Naive thymus-derived CD4-positive, alpha-beta T cell (primary cell): ENCODE results near the gene RNF126. TPM values are rescaled to one million over a fixed set of nuclear protein-coding genes. Genes with fewer than 3 reads are reported as not detected.
"Not testable (repeated sequence)": the region's sequence is repeated elsewhere in the genome, so short reads cannot be mapped to it uniquely, and the experiment has no call there.

ENCODE experiments used
- ATAC-seq: fragments of 150-1000 bp; cut with Tn5 transposase; 2 replicates; pipeline ENCODE4 v1.10.0; 2021; ENCODE audit warnings: mild to moderate bottlenecking, moderate library complexity
- CTCF ChIA-PET: fragments of 350-600 bp; sonication (Branson Sonifier 250); formaldehyde crosslinking; loops from one replicate; lab custom pipeline; 2021; ENCODE audit warnings: antibody characterized with exemption; lab: Charles Lee
- POLR2A ChIA-PET: fragments of 350-600 bp; sonication (Branson Sonifier 250); formaldehyde crosslinking; loops from one replicate; lab custom pipeline; 2021; ENCODE audit warnings: antibody characterized with exemption, inconsistent platforms; lab: Charles Lee
- DNase-seq, 9 donors: peaks; one replicate each; pipeline versions ENCODE4 v3.0.0 to v3.0.0-alpha.2; 2020 to 2022; ENCODE audit warnings: mixed read lengths in 1 of 9
- H3K27ac ChIP-seq: one replicate; pipeline ENCODE4 v1.7.0; 2013; ENCODE audit warnings: mild to moderate bottlenecking, low read depth, low read length, moderate library complexity
- H3K27me3 ChIP-seq, 2 donors: one replicate each; pipeline ENCODE4 v1.7.0; 2013; ENCODE audit warnings: low read length in 2 of 2, mild to moderate bottlenecking in 2 of 2, moderate library complexity in 2 of 2; ENCODE audit not compliant: control insufficient read depth in 2 of 2, insufficient read depth in 2 of 2
- H3K36me3 ChIP-seq, 3 experiments: 1 replicate in 2 of 3; 2 replicates in 1 of 3; pipeline ENCODE4 v1.7.0; 2013; ENCODE audit warnings: low read length in 3 of 3, mild to moderate bottlenecking in 3 of 3, moderate library complexity in 1 of 3; ENCODE audit not compliant: insufficient read depth in 3 of 3, control insufficient read depth in 2 of 3
- H3K4me1 ChIP-seq, 2 donors: one replicate each; pipeline ENCODE4 v1.7.0; 2013; ENCODE audit warnings: low read length in 2 of 2, mild to moderate bottlenecking in 2 of 2, moderate library complexity in 1 of 2; ENCODE audit not compliant: control insufficient read depth in 2 of 2, insufficient read depth in 2 of 2
- H3K4me3 ChIP-seq: 2 replicates; pipeline ENCODE4 v1.7.0; 2013; ENCODE audit warnings: mild to moderate bottlenecking, low read length
- H3K9me3 ChIP-seq, 3 experiments: 1 replicate in 2 of 3; 2 replicates in 1 of 3; pipeline ENCODE4 v1.7.0; 2013; ENCODE audit warnings: low read length in 3 of 3; ENCODE audit not compliant: control insufficient read depth in 2 of 3
- H3K27ac Mint-ChIP-seq, 9 donors: one replicate each; pipeline ENCODE4 v1.8.0; 2020 to 2022; ENCODE audit warnings: mixed read lengths in 9 of 9, mild to moderate bottlenecking in 8 of 9, moderate library complexity in 5 of 9, inconsistent platforms in 2 of 9
- H3K27me3 Mint-ChIP-seq, 5 donors: one replicate each; pipeline ENCODE4 v1.8.0; 2021 to 2022; ENCODE audit warnings: mixed read lengths in 5 of 5, mild to moderate bottlenecking in 1 of 5
- H3K36me3 Mint-ChIP-seq, 5 donors: one replicate each; pipeline ENCODE4 v1.8.0; 2020 to 2022; ENCODE audit warnings: mixed read lengths in 5 of 5, mild to moderate bottlenecking in 3 of 5, inconsistent platforms in 1 of 5
- H3K4me1 Mint-ChIP-seq, 7 donors: one replicate each; pipeline ENCODE4 v1.8.0; 2020 to 2022; ENCODE audit warnings: mixed read lengths in 7 of 7, mild to moderate bottlenecking in 3 of 7, inconsistent platforms in 1 of 7
- H3K4me3 Mint-ChIP-seq, 10 donors: one replicate each; pipeline ENCODE4 v1.8.0; 2020 to 2022; ENCODE audit warnings: mild to moderate bottlenecking in 10 of 10, mixed read lengths in 10 of 10, moderate library complexity in 6 of 10, inconsistent platforms in 2 of 10
- H3K9me3 Mint-ChIP-seq, 11 donors: one replicate each; pipeline ENCODE4 v1.8.0; 2020 to 2022; ENCODE audit warnings: mixed read lengths in 11 of 11, mild to moderate bottlenecking in 4 of 11, inconsistent platforms in 1 of 11, moderate library complexity in 1 of 11
- intact Hi-C, 2 donors: fragments of 100-400 bp; cut with micrococcal nuclease; formaldehyde crosslinking; loops; one replicate each; pipeline ENCODE4 v1.15.1; 2023
- polyA plus RNA-seq, 2 donors: library from polyadenylated mRNA; unstranded; fragments of 300-500 nt; fragmentation: Illumina TruSeq; gene quantifications; one replicate each; pipeline ENCODE4 v1.2.3, GENCODE V29; 2021
- total RNA-seq, 6 experiments: library from RNA in 5 of 6; stranded (reverse) in 5 of 6; gene quantifications; 1 replicate in 5 of 6; 2 replicates in 1 of 6; pipeline ENCODE4 v1.2.3 and lab custom pipeline; 2021 to 2026

Gene RNF126
- total and polyA plus RNA-seq, 7 experiments from 2014 or later = 55.3 to 110 (median 96.0) TPM

DNA sequence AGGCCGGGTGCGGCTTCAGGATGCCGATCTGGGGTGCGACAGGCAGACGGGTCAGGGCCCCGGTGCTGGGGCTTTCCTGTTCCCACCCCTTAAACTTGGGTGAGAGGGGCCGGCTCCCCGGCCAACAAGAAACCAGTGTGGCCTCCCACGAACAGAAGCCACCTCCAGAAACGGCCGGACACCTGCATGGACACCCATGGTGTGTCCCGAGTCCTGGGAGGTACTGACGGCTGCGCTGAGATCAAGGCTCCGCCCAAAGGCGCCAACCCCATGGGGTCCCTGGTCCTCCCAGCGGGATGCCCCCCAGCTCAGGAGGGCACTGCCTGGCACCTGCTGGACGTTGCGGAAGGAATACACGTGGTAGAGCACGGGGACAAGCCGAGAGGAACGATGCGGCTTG lies 41.2 kb downstream of the RNF126 start:
- Mint-ChIP-seq H3K27me3 (no peaks in the 10 kb centered on the region), H3K27ac (no peak overlapping the region), H3K4me1 (peaks cover 0 to 5% (median 4%) of the 10 kb centered on the region in 7 donors), H3K4me3 (no peak overlapping the region), H3K9me3 (no peaks in the 10 kb centered on the region), H3K36me3 (peaks cover 2 to 24% (median 8%) of the 10 kb centered on the region in 5 donors)
- CTCF ChIA-PET = no interaction called here
- ATAC-seq (no peak), DNase-seq (no peak)
- intact Hi-C loops = no loop called here
- Histone ChIP-seq H3K27ac (no peak overlapping the region), H3K4me3 (no peak overlapping the region), H3K9me3 (no peaks in the 10 kb centered on the region), H3K27me3 (no peaks in the 10 kb centered on the region), H3K4me1 (no peaks in the 10 kb centered on the region), H3K36me3 (peaks cover 0 to 82% (median 0%) of the 10 kb centered on the region in 3 experiments)
- POLR2A ChIA-PET = interaction anchor here (1.2 kb wide), 1 partner anchor 10 kb away, joined by 6 read pairs; no protein-coding TSS in a partner anchor

DNA sequence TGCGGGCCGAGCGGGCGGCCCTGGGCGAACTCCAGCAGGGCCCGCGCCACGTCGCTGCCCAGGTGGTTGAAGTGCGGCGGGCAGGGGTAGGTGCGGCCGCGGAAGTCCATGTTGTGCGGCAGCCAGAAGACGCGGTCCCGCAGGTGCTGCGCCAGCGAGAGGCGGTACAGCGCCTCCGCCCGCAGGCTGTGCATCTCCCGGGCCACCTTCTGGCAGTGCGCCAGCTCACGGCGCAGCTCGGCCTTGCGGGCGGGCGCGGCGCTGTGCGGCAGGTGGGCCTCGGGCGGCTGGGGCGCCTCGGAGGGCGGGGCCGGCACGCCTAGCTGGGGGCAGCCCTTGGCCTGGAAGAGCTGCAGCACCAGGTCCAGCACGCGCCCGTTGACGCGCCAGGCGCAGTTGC lies 41.8 kb downstream of the RNF126 start:
- intact Hi-C loops, H3K4me3 ChIP-seq, H3K9me3 ChIP-seq, H3K4me1 Mint-ChIP-seq, DNase-seq, H3K9me3 Mint-ChIP-seq, H3K4me3 Mint-ChIP-seq, H3K27ac ChIP-seq, H3K27me3 Mint-ChIP-seq, POLR2A ChIA-PET, ATAC-seq, H3K27me3 ChIP-seq, H3K4me1 ChIP-seq, H3K27ac Mint-ChIP-seq, CTCF ChIA-PET: not testable (repeated sequence)
- peaks cover 0 to 24% (median 8%) of the 10 kb centered on the region in 5 donors for H3K36me3 Mint-ChIP-seq
- H3K36me3 ChIP-seq = peaks cover 0 to 82% (median 0%) of the 10 kb centered on the region in 3 experiments

DNA sequence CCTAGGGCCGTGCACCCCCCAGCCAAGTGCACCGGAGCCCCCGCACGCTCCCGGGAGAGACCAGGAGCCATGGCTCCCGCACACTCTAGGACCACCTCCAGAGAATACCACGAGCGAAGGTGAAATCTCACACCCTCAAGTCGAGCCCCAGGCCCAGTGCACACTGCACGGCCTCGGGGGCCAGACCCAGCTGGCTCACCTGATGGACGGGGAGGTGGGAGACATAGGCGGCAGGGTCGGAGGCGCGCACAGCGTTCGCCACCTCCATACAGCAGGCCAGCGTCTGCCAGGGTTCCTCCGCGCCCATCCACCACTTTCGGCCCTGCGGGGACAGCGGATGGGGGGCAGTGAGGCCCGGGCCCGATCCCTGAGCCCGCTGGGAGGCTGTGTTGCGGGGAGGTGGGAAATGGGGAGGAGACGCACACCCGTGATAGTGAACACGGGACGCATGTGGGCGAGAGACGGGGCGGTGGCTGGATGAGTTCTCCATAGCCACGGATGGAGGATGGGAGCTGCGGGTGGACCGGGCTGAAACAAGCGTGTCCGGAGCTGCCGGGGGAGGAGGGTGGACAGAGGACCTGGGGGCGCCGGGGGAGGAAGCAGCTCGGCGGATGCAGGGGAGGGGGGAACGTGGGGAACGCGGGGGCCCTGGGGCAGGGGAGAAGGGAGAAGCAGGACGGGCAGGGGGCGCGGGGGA lies 42.7 kb downstream of the RNF126 start:
- H3K4me1 Mint-ChIP-seq = peaks cover 0 to 5% (median 3%) of the 10 kb centered on the region in 7 donors
- H3K27me3 ChIP-seq = no peaks in the 10 kb centered on the region
- no peak for DNase-seq
- no peaks in the 10 kb centered on the region for H3K4me1 ChIP-seq
- no peak overlapping the region for H3K27ac Mint-ChIP-seq
- CTCF ChIA-PET = no interaction called here
- POLR2A ChIA-PET = no interaction called here
- no peak overlapping the region for H3K4me3 ChIP-seq
- intact Hi-C loops = no loop called here
- ATAC-seq = no peak
- no peak overlapping the region for H3K27ac ChIP-seq
- H3K4me3 Mint-ChIP-seq = no peak overlapping the region
- peaks cover 4 to 19% (median 4%) of the 10 kb centered on the region in 5 donors for H3K36me3 Mint-ChIP-seq
- no peaks in the 10 kb centered on the region for H3K27me3 Mint-ChIP-seq
- H3K9me3 ChIP-seq = no peaks in the 10 kb centered on the region
- H3K9me3 Mint-ChIP-seq = no peaks in the 10 kb centered on the region
- peaks cover 0 to 76% (median 0%) of the 10 kb centered on the region in 3 experiments for H3K36me3 ChIP-seq

DNA sequence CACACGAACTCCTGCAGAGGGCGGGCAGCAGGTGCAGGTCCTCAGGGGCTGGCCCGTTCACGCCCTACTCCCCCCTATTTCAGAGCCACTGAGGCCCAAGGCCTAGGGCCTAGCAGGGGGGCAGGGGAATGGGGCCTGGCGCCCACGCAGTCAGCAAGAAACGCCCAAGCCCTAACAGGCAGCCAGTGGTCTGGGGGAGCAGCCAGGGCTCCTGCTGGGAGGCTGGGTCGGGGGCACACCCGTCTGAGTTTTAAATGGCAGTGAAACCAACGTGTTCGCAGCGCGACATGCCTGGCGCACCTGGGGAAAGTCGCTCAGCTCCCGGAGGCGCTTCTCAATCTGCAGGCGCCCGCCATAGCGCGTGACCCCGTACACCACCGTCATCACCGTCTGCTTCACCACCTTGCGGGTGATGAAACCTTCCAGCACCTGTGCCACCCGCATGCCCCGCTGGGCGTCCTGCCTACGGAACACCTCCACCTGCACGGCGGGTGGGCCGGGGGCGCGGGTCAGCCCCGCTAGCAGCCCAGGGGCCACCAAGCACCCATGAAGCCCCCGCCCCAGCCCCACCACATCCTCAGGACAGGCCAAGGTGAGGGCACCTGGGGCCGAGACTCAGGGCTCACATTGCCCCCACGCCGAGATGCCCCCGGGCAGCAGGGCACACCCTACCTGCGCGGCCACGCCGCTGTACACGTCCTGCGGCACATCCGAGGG lies 43.6 kb downstream of the RNF126 start:
- Mint-ChIP-seq H3K27ac (no peak overlapping the region), H3K9me3 (no peaks in the 10 kb centered on the region), H3K4me1 (peaks cover 0 to 5% (median 3%) of the 10 kb centered on the region in 7 donors), H3K36me3 (peaks cover 3 to 18% (median 4%) of the 10 kb centered on the region in 5 donors), H3K4me3 (no peak overlapping the region), H3K27me3 (no peaks in the 10 kb centered on the region)
- Histone ChIP-seq H3K27me3 (no peaks in the 10 kb centered on the region), H3K4me3 (no peak overlapping the region), H3K36me3 (peaks cover 0 to 71% (median 0%) of the 10 kb centered on the region in 3 experiments), H3K9me3 (no peaks in the 10 kb centered on the region), H3K27ac (no peak overlapping the region), H3K4me1 (no peaks in the 10 kb centered on the region)
- ChIA-PET POLR2A (no interaction called here), CTCF (no interaction called here)
- intact Hi-C loops = no loop called here
- ATAC-seq (no peak), DNase-seq (no peak)

DNA sequence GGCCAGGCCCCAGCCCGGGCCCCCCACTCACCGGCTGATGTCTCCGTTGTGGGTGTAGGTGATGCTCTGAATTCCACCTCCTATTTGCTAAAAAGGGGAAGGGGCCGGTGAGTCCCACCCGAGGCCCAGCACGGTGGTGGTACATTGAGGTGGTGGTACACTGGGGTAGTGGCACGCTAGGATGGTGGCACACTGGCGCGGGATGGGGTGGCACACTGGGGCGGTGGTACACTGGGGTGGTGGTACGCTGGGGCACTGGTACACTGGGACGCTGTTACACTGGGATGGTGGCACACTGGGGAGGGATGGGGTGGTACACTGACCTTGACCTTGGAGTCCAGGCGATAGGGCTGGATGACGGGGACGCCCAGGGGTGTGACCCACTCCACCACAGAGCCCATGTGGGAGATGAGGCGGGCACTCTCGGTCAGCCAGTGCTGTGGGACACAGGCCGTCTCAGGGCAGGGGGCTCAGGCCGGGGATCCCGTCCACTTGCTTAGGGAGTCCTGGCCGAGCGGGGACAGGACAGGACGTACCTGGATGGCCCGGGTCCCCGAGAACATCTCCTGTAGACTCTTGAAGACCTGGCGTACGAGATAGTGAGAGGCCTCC lies 44.2 kb downstream of the RNF126 start:
- no peaks in the 10 kb centered on the region for H3K9me3 ChIP-seq
- peaks cover 0 to 5% (median 3%) of the 10 kb centered on the region in 7 donors for H3K4me1 Mint-ChIP-seq
- H3K27me3 Mint-ChIP-seq = no peaks in the 10 kb centered on the region
- ATAC-seq (peak; percentile 21), DNase-seq (no peak)
- no peaks in the 10 kb centered on the region for H3K9me3 Mint-ChIP-seq
- H3K27me3 ChIP-seq = no peaks in the 10 kb centered on the region
- H3K27ac ChIP-seq = no peak overlapping the region
- H3K4me3 ChIP-seq = no peak overlapping the region
- H3K27ac Mint-ChIP-seq = no peak overlapping the region
- H3K36me3 ChIP-seq = peaks cover 0 to 64% (median 0%) of the 10 kb centered on the region in 3 experiments
- intact Hi-C loops = no loop called here
- ChIA-PET CTCF (no interaction called here), POLR2A (no interaction called here)
- H3K4me3 Mint-ChIP-seq = no peak overlapping the region
- H3K36me3 Mint-ChIP-seq = peaks cover 3 to 19% (median 4%) of the 10 kb centered on the region in 5 donors
- no peaks in the 10 kb centered on the region for H3K4me1 ChIP-seq

DNA sequence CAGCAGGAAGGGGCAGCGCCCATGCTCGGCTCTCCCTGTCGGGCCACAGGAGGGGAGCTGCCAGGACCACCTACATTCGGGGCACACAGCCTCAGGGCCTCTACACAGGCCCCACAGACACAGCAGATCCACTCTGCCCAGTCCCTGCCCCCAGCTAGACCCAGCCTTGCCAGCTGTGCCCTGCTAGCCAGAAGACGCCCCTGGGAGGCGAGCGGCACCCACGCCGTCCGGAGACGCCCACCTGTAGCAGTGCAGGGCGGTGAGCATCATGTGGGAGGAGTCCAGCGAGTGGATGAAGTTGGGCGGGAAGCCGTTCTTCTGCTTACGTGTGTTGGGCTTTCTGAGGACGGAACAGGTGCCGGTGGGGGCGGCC lies 44.8 kb downstream of the RNF126 start:
- no peaks in the 10 kb centered on the region for H3K27me3 Mint-ChIP-seq
- DNase-seq (no peak), ATAC-seq (no peak)
- no peaks in the 10 kb centered on the region for H3K9me3 Mint-ChIP-seq
- Histone ChIP-seq H3K4me1 (no peaks in the 10 kb centered on the region), H3K27me3 (no peaks in the 10 kb centered on the region), H3K27ac (no peak overlapping the region), H3K4me3 (no peak overlapping the region), H3K9me3 (no peaks in the 10 kb centered on the region), H3K36me3 (peaks cover 0 to 59% (median 0%) of the 10 kb centered on the region in 3 experiments)
- H3K36me3 Mint-ChIP-seq = peaks cover 3 to 17% (median 4%) of the 10 kb centered on the region in 5 donors
- intact Hi-C loops = no loop called here
- CTCF ChIA-PET = no interaction called here
- peaks cover 0 to 5% (median 3%) of the 10 kb centered on the region in 7 donors for H3K4me1 Mint-ChIP-seq
- H3K27ac Mint-ChIP-seq = no peak overlapping the region
- no peak overlapping the region for H3K4me3 Mint-ChIP-seq
- POLR2A ChIA-PET = no interaction called here
